ENCODE measurements around the gene RMC1. TPM values are rescaled to one million over a fixed set of nuclear protein-coding genes. Genes with fewer than 3 reads are reported as not detected.

Gene RMC1
- total and polyA plus RNA-seq, 3 donors from 2014 or later: 33.5 to 51.5 (median 44.2) TPM

GRCh38 chr18:23568281-23569138 is 65.2 kb downstream of the RMC1 start:
- DNase-seq: no peak
- Histone ChIP-seq H3K4me3 (no peak overlapping the region), H3K27me3 (no peaks in the 10 kb centered on the region), H3K36me3 (ENCODE audit: low read depth, missing control alignments) (no peaks in the 10 kb centered on the region), H3K27ac (no peak overlapping the region), H3K9me3 (no peaks in the 10 kb centered on the region), H3K4me1 (peaks cover 3% of the 10 kb centered on the region)
- 70 to 73% methylated on average over 7 of the region's 7 CpGs for WGBS, 2 donors
- no peak for TF ChIP-seq POLR2A (IDR thresholded peaks at IDR 0.05)
- TF ChIP-seq, protein P1, sequence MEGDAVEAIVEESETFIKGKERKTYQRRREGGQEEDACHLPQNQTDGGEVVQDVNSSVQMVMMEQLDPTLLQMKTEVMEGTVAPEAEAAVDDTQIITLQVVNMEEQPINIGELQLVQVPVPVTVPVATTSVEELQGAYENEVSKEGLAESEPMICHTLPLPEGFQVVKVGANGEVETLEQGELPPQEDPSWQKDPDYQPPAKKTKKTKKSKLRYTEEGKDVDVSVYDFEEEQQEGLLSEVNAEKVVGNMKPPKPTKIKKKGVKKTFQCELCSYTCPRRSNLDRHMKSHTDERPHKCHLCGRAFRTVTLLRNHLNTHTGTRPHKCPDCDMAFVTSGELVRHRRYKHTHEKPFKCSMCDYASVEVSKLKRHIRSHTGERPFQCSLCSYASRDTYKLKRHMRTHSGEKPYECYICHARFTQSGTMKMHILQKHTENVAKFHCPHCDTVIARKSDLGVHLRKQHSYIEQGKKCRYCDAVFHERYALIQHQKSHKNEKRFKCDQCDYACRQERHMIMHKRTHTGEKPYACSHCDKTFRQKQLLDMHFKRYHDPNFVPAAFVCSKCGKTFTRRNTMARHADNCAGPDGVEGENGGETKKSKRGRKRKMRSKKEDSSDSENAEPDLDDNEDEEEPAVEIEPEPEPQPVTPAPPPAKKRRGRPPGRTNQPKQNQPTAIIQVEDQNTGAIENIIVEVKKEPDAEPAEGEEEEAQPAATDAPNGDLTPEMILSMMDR (IDR thresholded peaks at IDR 0.05): no peak
- intact Hi-C loops (cut with DNase I; ENCODE audit: low total_unique reads): no loop called here

DNA sequence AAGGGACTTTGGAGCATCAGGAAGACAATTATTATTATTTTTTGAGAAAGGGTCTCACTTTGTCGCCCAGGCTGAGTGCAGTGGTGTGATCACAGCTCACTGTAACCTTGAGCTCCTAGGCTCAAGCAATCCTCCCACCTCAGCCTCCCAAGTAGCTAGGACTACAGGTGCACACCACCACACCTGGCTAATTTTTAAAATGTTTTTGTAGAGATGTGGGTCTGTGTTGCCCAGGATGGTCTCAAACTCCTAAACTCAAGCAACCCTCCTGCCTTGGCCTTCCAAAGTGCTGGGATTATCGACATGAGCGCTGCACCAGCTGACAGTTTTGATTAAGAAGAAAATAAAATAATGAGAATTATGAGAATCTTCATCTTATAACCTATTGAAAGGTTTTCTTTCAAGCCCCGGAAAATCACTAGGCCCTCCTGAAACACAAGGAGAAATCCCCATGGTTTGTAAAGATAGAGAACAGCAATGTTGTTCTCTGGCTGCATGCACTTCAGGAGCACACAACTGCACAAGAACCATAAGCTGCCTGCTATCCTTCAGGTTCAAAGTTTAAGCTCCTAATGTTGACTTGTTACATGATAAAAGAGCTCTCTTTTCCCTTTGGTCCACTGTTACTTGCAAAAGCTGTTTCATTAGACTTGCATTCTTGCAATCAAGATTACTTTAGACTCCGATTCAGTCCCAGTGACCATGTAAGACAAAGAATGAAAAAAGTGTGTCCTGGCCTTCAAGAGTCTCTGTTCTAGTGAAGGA is 66.2 kb downstream of the RMC1 start:
- no peak for DNase-seq
- 92 to 93% methylated on average over 5 of the region's 5 CpGs for WGBS, 2 donors
- H3K4me1 ChIP-seq: peaks cover 3% of the 10 kb centered on the region
- H3K27ac ChIP-seq: no peak overlapping the region
- intact Hi-C loops (cut with DNase I; ENCODE audit: low total_unique reads): no loop called here
- H3K36me3 ChIP-seq (ENCODE audit: low read depth, missing control alignments): no peaks in the 10 kb centered on the region
- no peak overlapping the region for H3K4me3 ChIP-seq
- no peak for TF ChIP-seq POLR2A (IDR thresholded peaks at IDR 0.05)
- TF ChIP-seq, protein P1 (IDR thresholded peaks at IDR 0.05): no peak
- no peaks in the 10 kb centered on the region for H3K27me3 ChIP-seq
- no peaks in the 10 kb centered on the region for H3K9me3 ChIP-seq

DNA sequence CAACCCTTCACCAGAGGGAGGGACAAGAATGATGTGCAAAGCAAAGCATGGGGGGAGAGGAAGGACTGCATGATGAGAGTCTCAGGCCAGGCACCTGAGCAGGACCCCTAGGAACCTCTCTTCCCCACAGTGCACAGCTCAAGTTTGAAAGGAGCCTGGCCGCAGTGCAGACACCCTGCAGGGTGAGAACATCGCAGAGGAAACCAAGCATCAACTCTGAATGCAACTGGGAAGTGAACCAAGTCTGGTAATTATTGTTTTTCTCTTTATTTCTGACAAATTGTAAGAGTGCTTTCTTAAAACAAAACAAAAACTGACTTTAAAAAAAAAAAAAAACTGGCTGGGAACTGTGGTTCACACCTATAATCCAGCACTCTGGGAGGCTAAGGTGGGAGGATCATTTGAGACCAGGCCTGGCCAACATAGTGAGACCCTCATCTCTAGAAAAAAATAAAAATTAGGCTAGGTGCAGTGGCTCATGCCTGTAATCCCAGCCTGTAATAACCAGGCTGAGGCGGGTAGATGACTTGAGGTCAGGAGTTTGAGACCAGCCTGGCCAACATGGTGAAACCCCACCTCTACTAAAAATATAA is 67.7 kb downstream of the RMC1 start:
- H3K36me3 ChIP-seq (ENCODE audit: low read depth, missing control alignments): no peaks in the 10 kb centered on the region
- WGBS, 2 donors: 65 to 97% methylated on average over 3 of the region's 3 CpGs
- no peaks in the 10 kb centered on the region for H3K9me3 ChIP-seq
- intact Hi-C loops (cut with DNase I; ENCODE audit: low total_unique reads): no loop called here
- peaks cover 3% of the 10 kb centered on the region for H3K4me1 ChIP-seq
- H3K27ac ChIP-seq: no peak overlapping the region
- DNase-seq: no peak
- no peaks in the 10 kb centered on the region for H3K27me3 ChIP-seq
- H3K4me3 ChIP-seq: no peak overlapping the region
- no peak for TF ChIP-seq POLR2A (IDR thresholded peaks at IDR 0.05)
- TF ChIP-seq, protein P1 (IDR thresholded peaks at IDR 0.05): no peak

DNA sequence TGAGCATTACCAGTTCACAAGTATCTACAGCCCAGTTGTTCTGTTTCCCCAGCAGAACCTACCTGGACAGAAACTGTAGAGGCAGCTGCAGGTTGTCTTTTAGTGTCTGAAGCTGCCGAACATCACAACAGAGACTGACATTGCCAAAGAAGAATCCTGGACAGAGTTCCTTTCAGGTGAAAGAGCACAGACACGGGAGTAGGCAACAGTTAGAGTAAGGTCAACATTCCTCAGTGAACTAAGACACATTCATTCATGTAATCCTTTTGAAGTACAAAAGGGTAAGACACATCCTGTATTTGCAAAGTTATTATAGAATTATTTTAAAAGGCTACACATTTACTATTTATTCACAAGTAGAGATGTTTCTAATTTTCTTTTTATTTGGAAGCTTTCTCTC is 68.7 kb downstream of the RMC1 start:
- Histone ChIP-seq H3K4me1 (peaks cover 3% of the 10 kb centered on the region), H3K4me3 (no peak overlapping the region), H3K27ac (peak overlapping the region in 1 of 2 donors; percentile 8), H3K9me3 (no peaks in the 10 kb centered on the region), H3K36me3 (ENCODE audit: low read depth, missing control alignments) (no peaks in the 10 kb centered on the region), H3K27me3 (no peaks in the 10 kb centered on the region)
- no peak for DNase-seq
- intact Hi-C loops (cut with DNase I; ENCODE audit: low total_unique reads): no loop called here
- no peak for TF ChIP-seq POLR2A (IDR thresholded peaks at IDR 0.05)
- TF ChIP-seq, protein P1 (IDR thresholded peaks at IDR 0.05): no peak
- whole genome bisulfite sequencing, 2 donors: 65 to 69% methylated on average over 2 of the region's 2 CpGs

All from testis (tissue), 3 donors.